ENCODE measurements around the gene PLXNA4. TPM values are rescaled to one million over a fixed set of nuclear protein-coding genes. Genes with fewer than 3 reads are reported as not detected.

Gene PLXNA4
- total RNA-seq, 2 experiments from 2014 or later: 1.2 to 1.4 TPM

DNA sequence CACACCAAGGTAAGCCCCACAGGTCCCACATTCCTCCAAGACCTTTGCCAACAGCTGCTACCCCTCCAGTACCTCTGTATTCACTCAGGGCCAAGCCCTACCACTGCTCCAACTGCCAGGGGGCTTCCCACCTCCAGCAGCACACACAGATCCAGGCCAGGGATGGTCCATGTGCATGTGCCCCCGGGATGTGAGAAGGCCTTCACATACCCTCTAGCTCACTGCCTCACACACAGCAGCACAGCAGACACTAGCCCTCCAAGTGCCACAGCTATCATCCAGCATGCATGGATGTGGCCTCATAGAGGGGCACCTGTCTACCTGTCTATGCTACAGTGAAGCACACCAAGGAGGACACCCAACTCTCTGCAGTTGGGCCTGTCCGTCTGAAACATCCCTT lies 488.8 kb downstream of the PLXNA4 start:
- DNase-seq: no peak
- POLR2A ChIA-PET: no interaction called here
- no peak overlapping the region for H3K27ac Mint-ChIP-seq
- H3K9me3 Mint-ChIP-seq: no peaks in the 10 kb centered on the region
- CTCF ChIA-PET: no interaction called here
- H3K27me3 Mint-ChIP-seq: peaks cover 5% of the 10 kb centered on the region
- H3K4me1 Mint-ChIP-seq: no peaks in the 10 kb centered on the region
- no peak overlapping the region for H3K4me3 Mint-ChIP-seq
- no peaks in the 10 kb centered on the region for H3K36me3 Mint-ChIP-seq (ENCODE audit: low read depth)

DNA sequence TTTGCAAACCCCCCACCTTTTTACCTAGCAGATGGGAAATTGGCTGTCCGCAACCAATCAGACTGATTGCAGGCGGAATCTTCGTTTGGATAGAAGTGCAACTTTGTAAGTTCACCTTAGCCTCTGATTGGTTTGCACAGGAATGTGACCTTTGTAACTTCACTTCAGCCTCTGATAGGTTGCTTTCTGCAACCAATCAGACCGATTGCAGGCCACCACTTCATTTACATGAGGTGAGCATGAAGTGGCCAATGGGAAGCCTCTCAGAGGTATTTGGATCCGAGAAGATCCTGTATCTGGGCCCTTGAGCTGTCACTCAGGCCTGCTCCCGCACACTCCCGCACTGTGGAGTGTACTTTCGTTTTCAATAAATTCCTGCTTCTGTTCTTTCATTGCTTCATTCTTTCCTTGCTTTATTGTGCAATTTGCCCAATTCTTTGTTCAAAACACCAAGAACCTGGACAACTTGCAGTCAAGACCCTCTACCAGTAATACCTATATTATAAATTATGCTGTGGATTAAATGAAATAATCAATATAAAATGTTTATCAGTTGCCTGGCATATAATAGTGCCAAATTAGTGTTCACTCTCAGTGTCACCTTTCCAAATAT lies 491.4 kb downstream of the PLXNA4 start:
- CTCF ChIA-PET: no interaction called here
- no peak overlapping the region for H3K27ac Mint-ChIP-seq
- no peak for DNase-seq

DNA sequence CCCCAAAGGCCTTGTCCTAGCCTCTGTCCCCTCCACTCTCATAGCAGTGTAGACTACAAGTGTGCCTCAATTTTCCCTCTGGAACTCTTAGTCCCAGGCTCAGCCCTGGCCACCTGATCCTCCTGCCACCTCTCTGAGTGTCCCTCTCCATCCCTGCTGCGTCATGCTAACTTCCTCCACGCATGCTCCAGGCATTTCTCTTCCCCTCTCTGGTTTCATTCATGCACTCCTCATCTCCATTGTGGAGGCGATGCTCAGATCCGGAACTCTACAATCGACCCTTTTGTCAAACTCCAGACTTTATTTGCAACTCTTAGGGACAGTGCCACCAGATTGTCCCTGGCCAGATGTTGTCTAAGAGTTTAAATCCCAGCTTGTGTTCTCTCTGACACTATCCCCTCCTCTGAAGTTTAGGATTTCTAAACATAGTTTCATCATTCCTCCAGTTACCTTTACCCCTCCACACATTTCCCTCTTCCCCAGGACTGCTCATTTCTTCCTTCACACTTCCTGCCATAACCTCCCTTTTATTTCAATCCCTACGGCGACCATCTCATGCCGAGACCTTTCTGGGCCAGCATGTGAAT lies 492.6 kb downstream of the PLXNA4 start:
- no peak for DNase-seq
- Mint-ChIP-seq H3K4me3 (no peak overlapping the region), H3K27ac (no peak overlapping the region), H3K4me1 (no peaks in the 10 kb centered on the region), H3K27me3 (peaks cover 5% of the 10 kb centered on the region), H3K9me3 (no peaks in the 10 kb centered on the region), H3K36me3 (ENCODE audit: low read depth) (no peaks in the 10 kb centered on the region)
- CTCF ChIA-PET: no interaction called here
- POLR2A ChIA-PET: no interaction called here

More for the DNA sequence above, 491.4 kb downstream of the PLXNA4 start:
- H3K4me3 Mint-ChIP-seq: no peak overlapping the region
- no peaks in the 10 kb centered on the region for H3K36me3 Mint-ChIP-seq (ENCODE audit: low read depth)
- peaks cover 5% of the 10 kb centered on the region for H3K27me3 Mint-ChIP-seq
- H3K4me1 Mint-ChIP-seq: no peaks in the 10 kb centered on the region
- POLR2A ChIA-PET: no interaction called here
- H3K9me3 Mint-ChIP-seq: no peaks in the 10 kb centered on the region

DNA sequence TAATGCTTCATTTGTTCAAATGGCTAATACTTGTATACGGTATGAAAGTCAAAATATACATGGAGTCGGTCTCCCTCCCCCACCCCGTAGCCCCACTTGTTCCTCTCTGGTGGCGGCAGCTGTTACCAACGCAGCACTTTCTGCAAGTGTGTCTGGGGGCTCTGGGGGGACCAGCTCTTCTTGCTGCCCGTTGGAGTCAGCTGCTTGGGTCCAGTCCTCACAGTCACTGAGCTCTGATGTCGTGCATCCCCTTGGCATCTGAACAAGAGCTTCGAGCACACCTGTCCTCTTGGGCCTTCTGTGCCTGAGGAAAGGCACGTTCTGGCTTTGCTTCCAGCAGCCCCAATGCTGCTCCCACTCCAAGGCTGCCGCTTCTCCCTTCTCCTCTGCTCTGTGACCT lies 493.1 kb downstream of the PLXNA4 start:
- CTCF ChIA-PET: no interaction called here
- POLR2A ChIA-PET: no interaction called here
- Mint-ChIP-seq H3K27me3 (peaks cover 5% of the 10 kb centered on the region), H3K9me3 (no peaks in the 10 kb centered on the region), H3K4me1 (no peaks in the 10 kb centered on the region), H3K36me3 (ENCODE audit: low read depth) (no peaks in the 10 kb centered on the region), H3K4me3 (no peak overlapping the region), H3K27ac (no peak overlapping the region)
- no peak for DNase-seq

DNA sequence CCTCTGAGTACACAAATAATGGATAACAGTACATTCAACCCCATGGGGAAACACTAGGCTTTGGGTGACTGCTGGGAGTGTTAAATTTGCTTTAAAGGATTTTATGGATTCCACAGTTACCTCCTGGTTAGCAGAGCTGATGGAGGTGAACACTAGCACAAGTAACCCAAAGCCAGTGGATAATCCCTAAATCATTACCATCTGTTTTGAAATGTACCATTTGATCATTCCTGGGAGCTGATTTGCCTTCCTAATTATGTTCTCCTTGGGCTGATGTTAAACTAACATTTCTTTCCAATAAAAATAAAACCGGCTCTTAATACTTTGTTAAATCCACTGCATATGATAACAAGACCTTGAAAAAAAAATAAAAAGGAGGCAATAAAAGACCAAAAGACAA lies 493.9 kb downstream of the PLXNA4 start:
- Mint-ChIP-seq H3K4me1 (no peaks in the 10 kb centered on the region), H3K27ac (no peak overlapping the region), H3K9me3 (no peaks in the 10 kb centered on the region), H3K36me3 (ENCODE audit: low read depth) (no peaks in the 10 kb centered on the region), H3K27me3 (peaks cover 5% of the 10 kb centered on the region), H3K4me3 (no peak overlapping the region)
- DNase-seq: no peak
- ChIA-PET POLR2A (no interaction called here), CTCF (no interaction called here)

DNA sequence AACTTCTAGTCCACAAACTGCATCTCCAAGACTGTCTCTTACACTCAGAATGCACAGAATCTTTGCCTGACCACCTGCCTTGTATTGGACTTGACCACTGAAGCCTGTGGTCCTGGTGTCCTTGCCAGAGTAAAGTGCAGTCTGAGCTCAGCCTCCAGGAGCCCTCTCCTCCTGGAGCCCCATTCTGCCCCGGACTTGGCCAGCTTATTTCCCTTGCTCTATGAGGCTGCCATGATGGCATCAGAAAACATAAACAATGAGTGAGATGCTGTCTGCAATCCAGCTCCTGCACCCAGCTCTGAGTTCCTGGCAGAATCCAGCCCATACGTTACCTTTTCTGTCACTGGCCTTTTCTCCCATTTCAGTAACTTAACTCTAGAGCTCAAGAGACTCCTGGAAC lies 494.6 kb downstream of the PLXNA4 start:
- H3K9me3 Mint-ChIP-seq: no peaks in the 10 kb centered on the region
- POLR2A ChIA-PET: no interaction called here
- peaks cover 5% of the 10 kb centered on the region for H3K27me3 Mint-ChIP-seq
- H3K4me3 Mint-ChIP-seq: no peak overlapping the region
- H3K27ac Mint-ChIP-seq: no peak overlapping the region
- no peak for DNase-seq
- CTCF ChIA-PET: no interaction called here
- no peaks in the 10 kb centered on the region for H3K4me1 Mint-ChIP-seq
- H3K36me3 Mint-ChIP-seq (ENCODE audit: low read depth): no peaks in the 10 kb centered on the region

DNA sequence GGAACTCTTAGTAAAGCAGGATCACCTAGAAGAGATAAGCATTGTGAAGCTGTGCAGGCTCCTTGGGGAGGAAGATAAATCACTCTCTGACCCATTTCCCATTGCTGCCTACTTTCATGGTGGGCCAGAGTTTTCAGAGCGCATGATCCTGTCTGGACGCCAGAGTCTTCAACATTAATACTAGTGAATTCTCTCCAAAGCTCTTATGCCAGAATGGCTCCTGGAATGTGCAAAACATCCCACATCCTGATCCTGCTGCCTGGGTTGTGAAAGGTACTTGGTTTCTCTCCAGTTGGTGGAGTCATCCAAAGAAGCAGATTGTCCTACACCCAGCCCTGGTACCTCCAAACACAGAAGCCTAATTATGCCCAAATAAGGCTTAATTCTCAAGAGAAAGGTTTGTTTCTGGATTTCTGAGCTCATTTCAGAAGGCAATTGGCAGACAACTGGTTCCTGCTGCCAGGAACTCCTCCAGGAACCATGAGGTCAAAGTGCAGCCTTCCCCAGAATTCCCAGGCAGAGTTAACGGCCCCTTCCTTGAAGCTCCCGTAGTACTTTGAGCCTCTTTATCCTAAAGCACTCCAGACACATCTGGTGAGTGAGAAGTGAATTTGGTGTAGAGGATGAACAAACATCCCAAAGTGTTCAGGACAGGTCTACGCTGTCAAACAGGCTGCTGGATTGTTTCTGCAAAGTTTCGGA lies 495.2 kb downstream of the PLXNA4 start:
- DNase-seq: no peak
- Mint-ChIP-seq H3K27ac (no peak overlapping the region), H3K9me3 (peaks cover 3% of the 10 kb centered on the region), H3K27me3 (peaks cover 5% of the 10 kb centered on the region), H3K36me3 (ENCODE audit: low read depth) (no peaks in the 10 kb centered on the region), H3K4me3 (no peak overlapping the region), H3K4me1 (no peaks in the 10 kb centered on the region)
- ChIA-PET CTCF (no interaction called here), POLR2A (no interaction called here)

DNA sequence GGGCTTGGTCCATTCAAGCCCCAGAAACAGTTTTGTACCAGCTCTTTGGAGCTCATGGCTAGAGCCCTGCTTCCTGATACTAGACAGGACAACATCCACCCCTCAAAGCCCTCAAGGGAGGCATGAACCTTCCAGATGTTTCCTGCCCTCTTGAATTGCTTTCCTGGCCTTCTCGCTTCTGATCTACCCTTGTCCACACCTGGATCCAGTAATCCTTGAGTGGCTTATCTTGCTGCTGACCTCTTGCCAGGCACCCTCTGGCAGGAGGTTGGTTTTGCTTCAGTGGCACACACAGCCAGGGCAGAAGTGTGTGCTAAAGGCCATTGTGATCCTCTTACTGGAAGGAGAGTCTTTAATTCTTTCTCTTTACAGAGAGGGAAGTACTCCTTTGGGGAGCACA lies 495.8 kb downstream of the PLXNA4 start:
- ChIA-PET CTCF (no interaction called here), POLR2A (no interaction called here)
- Mint-ChIP-seq H3K27me3 (peaks cover 5% of the 10 kb centered on the region), H3K27ac (no peak overlapping the region), H3K4me1 (no peaks in the 10 kb centered on the region), H3K4me3 (no peak overlapping the region), H3K36me3 (ENCODE audit: low read depth) (no peaks in the 10 kb centered on the region), H3K9me3 (peaks cover 3% of the 10 kb centered on the region)
- no peak for DNase-seq

DNA sequence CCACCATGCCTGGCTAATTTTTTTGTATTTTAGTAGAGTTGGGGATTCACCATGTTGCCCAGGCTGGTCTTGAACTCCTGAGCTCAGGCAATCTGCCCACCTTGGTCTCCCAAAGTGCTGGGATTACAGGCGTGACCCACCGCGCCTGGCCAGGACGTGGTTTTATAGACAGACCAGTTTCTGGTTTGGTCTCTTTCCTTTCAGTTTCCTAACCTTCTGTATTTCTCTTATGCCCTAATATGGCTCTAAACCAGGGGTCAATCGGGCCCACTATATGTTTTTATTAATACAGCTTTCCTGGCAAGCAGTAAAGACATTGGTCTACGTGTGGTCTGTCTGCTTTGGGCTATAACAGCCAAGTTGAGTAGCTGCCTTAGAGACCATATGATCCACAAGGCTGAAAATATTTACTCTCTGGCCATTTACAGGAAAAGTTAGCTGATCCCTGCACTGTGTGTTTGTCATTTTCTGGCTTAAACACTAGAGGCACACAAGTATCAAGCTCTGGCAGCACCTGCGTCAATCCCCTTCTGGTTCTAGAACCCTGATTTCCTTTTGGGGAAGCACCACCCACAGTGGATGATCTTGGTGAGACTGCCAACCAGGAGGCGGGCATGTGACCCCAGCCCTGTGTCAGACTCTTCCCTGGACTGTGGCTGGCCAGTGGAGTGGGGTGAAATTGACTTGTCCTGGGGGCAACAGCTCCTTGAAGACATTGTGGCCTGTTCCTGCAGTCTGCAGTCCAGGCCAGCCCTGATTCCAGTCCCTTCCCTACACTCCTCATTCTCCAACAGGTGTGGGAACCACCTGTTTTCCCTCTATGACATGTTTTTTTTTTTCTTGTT lies 497.2 kb downstream of the PLXNA4 start:
- no peak for DNase-seq
- ChIA-PET POLR2A (no interaction called here), CTCF (no interaction called here)
- Mint-ChIP-seq H3K36me3 (ENCODE audit: low read depth) (no peaks in the 10 kb centered on the region), H3K9me3 (peaks cover 5% of the 10 kb centered on the region), H3K27me3 (peaks cover 5% of the 10 kb centered on the region), H3K27ac (no peak overlapping the region), H3K4me3 (no peak overlapping the region), H3K4me1 (no peaks in the 10 kb centered on the region)

DNA sequence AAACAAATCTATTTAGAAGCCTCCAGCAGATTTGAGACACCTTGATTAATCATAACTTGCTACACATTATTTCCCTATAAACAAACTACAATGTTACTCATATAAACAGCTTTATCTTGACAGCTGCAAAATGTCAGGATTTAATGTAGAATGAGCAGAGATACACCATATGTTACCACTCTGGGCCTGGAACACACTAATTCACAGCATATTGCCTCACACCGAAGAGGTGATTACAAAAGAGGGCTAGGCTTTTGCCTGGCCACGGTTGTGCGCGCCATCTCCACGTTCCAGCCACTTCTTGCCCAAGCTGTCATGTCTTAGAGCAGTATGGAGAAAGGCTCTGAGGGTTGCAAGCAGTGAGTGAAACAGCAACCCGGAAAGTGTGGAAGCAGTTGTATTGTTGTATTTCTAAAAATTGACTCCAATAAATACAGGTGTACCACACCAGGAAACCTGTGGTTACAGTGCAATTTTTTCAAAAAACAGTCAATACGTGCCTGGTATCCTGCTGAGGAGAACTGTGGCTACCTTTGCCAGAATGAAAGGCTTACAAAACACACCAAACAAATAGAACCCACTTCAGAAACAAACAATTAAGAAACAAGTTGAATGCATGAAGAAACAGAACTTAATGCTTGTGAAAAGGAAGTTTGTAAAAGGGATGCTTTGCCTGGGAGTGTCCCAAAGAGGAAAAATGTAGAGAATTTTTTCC lies 498.1 kb downstream of the PLXNA4 start:
- Mint-ChIP-seq H3K4me3 (no peak overlapping the region), H3K36me3 (ENCODE audit: low read depth) (no peaks in the 10 kb centered on the region), H3K27me3 (no peaks in the 10 kb centered on the region), H3K27ac (no peak overlapping the region), H3K9me3 (peaks cover 7% of the 10 kb centered on the region), H3K4me1 (no peaks in the 10 kb centered on the region)
- ChIA-PET POLR2A (no interaction called here), CTCF (no interaction called here)
- no peak for DNase-seq

DNA sequence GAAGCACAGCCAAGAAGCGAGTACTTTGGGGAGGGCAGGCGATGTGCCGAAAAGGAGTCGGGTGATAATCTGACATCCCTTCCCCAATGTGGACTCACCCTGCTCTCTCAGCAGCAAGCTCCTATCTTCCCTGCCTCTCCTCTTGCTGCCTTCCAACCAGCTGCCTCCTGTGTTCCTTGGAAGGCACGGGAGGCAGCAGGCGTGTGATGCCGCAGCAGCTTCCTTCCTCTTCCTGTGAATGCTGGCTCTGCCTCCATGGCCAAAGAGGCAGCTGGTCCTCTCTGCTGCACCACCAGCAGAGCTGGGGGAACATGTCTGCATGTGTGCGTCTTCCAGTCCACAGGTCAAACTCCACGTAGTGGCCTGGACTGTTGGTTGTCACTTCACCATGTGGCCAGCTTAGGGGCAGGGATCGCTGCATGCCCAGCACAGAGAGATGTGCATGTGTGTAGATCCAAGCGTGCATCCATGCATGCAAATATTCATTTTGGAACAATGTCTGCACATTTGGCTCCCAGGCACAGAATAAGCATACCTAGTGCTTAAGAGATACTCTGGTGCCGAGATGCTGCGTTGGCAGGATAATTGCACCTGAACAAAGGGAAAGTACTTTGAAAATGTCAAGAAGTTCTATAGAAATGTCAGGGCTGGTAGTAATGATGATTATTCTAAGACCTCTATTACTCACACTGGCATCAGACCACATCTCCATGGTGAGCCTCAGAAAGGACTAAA lies 499.8 kb downstream of the PLXNA4 start:
- Mint-ChIP-seq H3K36me3 (ENCODE audit: low read depth) (no peaks in the 10 kb centered on the region), H3K27ac (no peak overlapping the region), H3K27me3 (no peaks in the 10 kb centered on the region), H3K4me1 (no peaks in the 10 kb centered on the region), H3K9me3 (peaks cover 7% of the 10 kb centered on the region), H3K4me3 (no peak overlapping the region)
- ChIA-PET POLR2A (no interaction called here), CTCF (no interaction called here)
- DNase-seq: no peak

DNA sequence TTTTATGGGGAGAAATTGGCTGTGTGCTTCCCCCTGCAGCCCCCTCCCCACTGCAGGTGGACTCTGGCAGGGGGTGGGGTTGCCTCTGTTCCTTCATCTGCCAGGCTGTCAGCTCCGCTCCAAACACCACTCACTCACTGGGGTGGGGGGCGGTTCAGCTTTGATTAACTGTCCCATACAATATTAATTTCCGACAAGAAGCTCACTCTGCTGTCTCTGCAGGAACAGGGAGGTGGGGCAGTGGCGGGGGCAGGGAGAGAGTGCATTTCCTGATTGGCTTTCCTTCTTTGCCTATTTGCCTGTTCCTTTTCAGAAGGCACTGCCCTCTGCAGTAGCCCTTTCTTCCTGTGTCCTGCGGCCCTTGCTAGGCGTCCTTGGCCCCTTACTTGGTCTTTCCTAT lies 500.8 kb downstream of the PLXNA4 start:
- no peak for DNase-seq
- ChIA-PET CTCF (no interaction called here), POLR2A (no interaction called here)
- Mint-ChIP-seq H3K4me1 (no peaks in the 10 kb centered on the region), H3K9me3 (peaks cover 7% of the 10 kb centered on the region), H3K27me3 (no peaks in the 10 kb centered on the region), H3K36me3 (ENCODE audit: low read depth) (no peaks in the 10 kb centered on the region), H3K27ac (no peak overlapping the region), H3K4me3 (no peak overlapping the region)
